GM21786 (cell line): ENCODE measurements around the gene MDFI.

Experiments
- ATAC-seq: cut with Tn5 transposase; IDR thresholded peaks from one replicate; pipeline ENCODE4 v1.9.1; 2021; ENCODE audit not compliant: unreplicated experiment

MDFI gene

DNA sequence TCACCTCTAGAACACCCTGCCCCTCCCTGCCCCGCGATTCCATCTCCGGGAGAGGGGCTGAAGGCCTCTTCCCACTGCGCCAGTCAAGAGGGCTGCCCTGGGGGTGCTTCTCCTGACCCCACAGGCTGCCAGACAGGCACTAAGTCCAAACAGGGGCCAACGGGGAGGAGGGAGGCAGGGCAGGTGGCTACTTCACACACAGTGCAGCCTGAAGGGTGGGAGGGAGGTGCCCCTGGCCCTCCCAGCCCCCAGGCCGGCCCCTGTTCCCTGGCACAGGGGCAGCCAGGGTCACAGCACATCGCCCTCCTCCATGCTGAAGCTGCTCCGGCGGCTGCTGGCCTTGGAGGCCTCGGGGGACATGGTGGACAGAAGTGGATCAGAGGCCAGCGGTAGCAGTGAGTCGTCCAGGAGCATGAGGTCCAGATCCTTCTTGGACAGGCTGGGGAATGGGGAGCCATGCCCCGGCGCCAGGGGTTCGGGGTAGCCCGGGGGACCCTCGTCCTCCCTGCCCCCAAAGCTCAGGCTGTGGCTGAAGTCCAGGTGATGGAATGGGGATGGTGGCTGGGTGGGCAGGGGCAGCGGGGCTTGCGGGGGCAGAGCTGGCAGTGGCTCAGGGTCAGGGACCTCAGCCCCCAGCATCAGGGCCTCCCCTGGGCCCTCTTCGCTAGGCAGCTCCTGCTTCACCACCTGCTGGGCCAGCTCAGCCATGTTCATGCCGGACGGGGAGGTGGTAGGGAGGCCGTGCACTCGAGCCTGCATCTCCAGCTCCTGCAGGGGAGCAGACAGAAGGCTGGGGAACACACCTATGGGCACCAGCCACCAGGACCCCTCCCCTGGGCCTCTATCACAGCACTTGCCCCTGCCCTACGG lies 46.3 kb downstream of the MDFI start:
- ATAC-seq: no peak

- no peak for ATAC-seq
Measured at GRCh38 chr6:41685641-41686380, 47.5 kb downstream of the MDFI start.

DNA sequence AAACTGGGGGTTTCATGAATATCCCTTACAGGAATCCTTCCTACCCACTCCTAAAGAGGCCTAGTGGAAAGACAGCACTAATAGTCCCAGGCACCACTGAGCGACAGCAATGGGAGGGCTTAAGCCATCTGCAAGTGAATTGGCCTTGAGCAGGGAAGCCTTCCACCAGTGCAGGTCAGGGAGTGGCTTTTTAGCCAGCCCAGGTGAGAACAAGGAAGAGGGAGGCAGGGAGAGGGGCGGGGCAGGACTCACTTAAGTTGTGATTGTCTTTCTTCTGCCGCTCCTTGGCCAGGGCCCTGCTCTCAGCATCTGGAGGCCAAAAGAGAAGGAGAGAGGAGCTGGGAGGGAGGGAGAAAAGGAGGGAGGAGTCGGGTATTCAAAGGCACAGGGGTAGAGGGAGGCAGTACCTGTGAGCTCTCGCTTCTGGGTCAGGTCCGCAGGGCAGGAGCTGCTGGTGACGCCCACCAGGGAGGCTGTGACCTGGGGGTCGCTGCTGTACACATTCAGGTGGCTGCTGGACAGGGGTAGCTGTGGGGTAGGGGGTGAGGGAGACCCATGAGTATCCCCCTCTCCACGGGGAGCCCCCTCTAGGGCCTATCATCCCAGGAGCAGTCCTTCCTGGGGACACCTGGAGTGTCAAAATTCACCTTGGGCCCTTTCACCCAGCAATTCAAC lies 49.4 kb downstream of the MDFI start:
- ATAC-seq: no peak

GRCh38 chr6:41688256-41688965 lies 50.1 kb downstream of the MDFI start:
- no peak for ATAC-seq

- ATAC-seq: no peak
Measured at GRCh38 chr6:41689171-41690008, 51.1 kb downstream of the MDFI start.

GRCh38 chr6:41690541-41691330 lies 52.5 kb downstream of the MDFI start:
- no peak for ATAC-seq

DNA sequence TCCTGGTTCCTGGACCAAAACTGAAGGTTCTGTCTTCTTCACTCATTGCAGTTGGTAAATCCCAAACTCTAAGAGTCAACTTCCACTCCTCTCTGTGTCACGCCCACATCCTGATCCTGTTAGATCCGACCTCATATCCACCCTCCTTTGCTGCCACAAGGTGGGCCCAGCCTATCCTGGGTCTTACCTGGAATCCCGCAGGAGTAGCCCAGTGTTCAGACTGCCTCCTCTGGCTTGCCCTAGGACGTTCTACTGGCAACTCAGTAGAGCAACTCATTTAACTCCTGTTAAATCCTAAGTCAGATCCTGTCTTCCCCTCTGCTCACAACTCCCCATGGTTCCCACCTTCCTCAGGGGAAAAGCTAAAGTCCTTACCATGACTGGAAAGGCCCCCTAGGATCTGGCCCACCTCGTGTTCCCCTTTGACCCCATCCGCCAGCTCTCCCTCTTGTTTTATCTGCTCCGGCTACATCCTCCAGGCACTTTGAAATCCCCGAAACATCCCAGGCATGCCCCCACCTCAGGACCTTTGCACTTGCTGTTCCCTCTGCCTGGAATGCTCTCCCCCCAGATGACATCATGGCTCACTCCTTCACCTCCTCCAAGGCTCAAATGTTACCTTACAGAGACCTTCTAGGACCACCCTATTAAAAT lies 53.3 kb downstream of the MDFI start:
- ATAC-seq: no peak

DNA sequence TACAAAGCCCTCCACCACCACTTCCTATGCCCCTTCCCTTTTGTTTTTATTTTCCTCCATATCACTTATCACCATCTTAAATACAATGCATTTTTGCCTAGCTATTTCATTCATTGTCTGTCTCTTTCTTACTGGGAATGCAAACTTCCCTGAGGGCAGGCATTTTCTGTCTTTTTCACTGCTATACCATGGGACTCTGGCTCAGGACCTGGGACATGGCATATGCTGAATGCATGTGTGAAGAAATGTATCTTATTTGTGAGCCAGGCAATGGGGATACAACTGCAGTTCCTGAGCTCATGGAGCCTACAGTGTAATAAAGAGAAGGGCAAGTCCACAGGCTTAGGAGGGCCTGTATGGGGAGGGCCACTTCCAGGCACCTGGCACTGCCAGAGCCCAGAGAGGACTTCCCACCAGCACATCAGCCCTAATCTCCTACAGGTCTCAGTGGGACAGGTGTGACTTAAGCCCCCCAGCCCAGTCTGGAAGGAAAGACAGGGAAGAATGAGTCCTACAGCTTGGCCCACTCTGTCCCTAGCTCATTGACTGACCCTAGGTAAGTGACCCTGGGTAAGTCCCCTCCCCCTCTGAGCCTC lies 53.9 kb downstream of the MDFI start:
- no peak for ATAC-seq

DNA sequence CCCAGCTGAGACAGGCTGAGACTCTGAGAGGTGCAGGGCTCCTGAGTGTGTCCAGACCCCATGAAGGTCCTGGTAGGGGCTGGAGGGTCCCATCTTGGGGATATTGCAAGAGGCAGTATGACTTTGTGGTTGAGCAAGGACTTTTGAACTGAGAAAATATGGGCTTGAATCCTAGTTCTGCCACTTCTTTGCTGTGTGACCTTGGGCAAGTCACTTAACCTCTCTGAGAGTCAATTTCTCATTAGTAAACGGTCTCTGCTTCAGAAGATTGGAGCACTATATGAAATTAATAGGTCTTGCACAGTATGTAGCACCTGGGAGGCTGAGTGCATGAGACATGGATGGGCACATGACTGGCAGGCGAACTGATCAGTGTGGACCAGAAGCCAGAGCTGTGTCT lies 54.5 kb downstream of the MDFI start:
- ATAC-seq: no peak

GRCh38 chr6:41693281-41694240 lies 55.3 kb downstream of the MDFI start:
- no peak for ATAC-seq

DNA sequence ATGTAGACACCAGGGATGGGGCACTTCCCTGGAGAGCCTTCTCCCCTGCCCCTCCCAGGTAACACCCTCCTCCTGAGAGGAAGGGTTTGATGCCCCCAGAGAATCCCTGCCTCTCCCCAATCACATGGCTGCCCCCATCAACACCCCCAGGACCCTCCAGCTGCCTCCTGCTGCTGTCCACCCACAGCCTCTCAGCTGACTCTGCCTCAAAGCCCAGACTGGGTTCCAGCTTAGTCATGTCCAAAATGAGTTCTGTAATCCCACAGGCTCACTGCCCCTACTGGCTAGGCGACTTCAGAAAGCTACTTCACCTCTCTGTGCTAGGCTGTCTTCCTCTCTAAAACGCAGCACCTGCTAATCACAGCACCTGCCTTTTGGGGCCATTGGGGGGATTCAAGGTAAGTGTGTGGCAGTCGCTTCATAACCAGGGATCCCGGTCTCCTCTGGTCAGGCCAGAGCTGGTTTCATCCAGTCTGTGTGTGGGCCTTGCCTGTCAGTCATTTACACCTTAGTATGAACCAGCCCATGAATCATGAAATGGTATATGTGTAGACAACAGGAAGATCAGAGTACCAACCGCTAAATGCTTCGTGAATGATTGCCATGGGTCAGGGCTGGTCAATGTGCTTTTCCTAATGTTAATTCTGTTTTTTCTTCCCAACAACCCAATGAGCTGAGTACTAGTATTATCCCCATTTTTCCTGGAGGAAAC lies 56.7 kb downstream of the MDFI start:
- no peak for ATAC-seq

DNA sequence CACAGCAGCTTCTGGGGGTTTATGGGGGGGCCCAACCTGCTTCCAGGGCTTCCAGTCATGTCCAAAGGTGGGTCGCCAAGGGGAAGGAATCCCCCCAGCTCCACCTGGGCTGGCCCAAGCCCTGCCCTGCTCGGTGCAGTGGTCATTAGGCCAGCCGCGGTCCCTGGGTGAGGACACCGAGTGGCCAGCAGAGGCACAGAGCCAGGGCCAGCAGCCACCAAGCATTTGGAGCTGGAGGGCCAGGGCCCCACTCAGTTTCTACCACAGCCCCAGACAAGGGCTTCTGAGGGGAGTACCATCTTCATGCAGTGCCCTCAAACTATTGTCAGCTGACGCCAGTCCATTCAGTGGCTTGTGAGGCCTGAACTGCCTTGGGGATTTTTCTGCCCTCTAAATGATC lies 57.6 kb downstream of the MDFI start:
- ATAC-seq: no peak

GRCh38 chr6:41696788-41697187 lies 58.5 kb downstream of the MDFI start:
- ATAC-seq: no peak

GRCh38 chr6:41697861-41698781 lies 59.9 kb downstream of the MDFI start:
- no peak for ATAC-seq

GRCh38 chr6:41699063-41699462 lies 60.8 kb downstream of the MDFI start:
- no peak for ATAC-seq
